Measurements from ENCODE around the gene PRKAB1. TPM values are rescaled to one million over a fixed set of nuclear protein-coding genes. Genes with fewer than 3 reads are reported as not detected.

The PRKAB1 gene
- total RNA-seq, 1 donor from 2014 or later: 22.7 TPM

DNA sequence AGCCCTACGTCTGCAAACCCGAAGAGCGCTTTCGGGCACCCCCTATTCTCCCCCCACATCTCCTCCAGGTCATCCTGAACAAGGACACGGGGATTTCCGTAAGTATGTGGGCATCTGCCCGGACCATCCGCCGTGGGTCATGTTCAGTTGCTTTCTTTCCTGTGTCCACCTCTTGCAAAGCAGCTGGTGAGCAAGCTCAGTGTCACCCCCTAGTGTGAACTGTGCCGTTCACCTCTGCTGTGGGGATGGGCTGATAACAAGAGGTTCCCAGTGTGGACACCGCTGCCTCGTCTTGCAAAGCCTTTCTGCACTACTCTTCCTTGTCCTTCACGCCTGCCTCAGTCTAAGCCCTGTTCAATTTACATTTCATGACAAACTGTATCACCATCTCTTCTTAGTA lies 8.6 kb downstream of the PRKAB1 start:
- DNase-seq (ENCODE audit: low read depth): no peak
- H3K27ac Mint-ChIP-seq (ENCODE audit: unreplicated experiment): no peak overlapping the region
- H3K79me2 ChIP-seq (ENCODE audit: insufficient read depth, low read length): peaks cover 2% of the 10 kb centered on the region
- no peak overlapping the region for H3K9ac ChIP-seq (ENCODE audit: low read length)
- H3K4me3 ChIP-seq (ENCODE audit: insufficient read depth, low read depth, low read length): no peak overlapping the region
- H3K36me3 Mint-ChIP-seq (ENCODE audit: low read depth, unreplicated experiment): peaks cover 25% of the 10 kb centered on the region
- TF ChIP-seq, protein P1, sequence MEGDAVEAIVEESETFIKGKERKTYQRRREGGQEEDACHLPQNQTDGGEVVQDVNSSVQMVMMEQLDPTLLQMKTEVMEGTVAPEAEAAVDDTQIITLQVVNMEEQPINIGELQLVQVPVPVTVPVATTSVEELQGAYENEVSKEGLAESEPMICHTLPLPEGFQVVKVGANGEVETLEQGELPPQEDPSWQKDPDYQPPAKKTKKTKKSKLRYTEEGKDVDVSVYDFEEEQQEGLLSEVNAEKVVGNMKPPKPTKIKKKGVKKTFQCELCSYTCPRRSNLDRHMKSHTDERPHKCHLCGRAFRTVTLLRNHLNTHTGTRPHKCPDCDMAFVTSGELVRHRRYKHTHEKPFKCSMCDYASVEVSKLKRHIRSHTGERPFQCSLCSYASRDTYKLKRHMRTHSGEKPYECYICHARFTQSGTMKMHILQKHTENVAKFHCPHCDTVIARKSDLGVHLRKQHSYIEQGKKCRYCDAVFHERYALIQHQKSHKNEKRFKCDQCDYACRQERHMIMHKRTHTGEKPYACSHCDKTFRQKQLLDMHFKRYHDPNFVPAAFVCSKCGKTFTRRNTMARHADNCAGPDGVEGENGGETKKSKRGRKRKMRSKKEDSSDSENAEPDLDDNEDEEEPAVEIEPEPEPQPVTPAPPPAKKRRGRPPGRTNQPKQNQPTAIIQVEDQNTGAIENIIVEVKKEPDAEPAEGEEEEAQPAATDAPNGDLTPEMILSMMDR (IDR thresholded peaks at IDR 0.05; ENCODE audit: insufficient read depth, low read depth, low read length): no peak
- TF ChIP-seq EZH2 (IDR thresholded peaks at IDR 0.05; ENCODE audit: insufficient read depth, low read length): no peak
- no peak overlapping the region for H2AFZ ChIP-seq (ENCODE audit: low read depth, low read length)
- no peaks in the 10 kb centered on the region for H3K27me3 ChIP-seq (ENCODE audit: insufficient read depth, low read length)
- H3K4me1 ChIP-seq (ENCODE audit: insufficient read depth, low read length): no peaks in the 10 kb centered on the region
- H3K9me3 ChIP-seq (ENCODE audit: insufficient read depth, low read depth, low read length): no peaks in the 10 kb centered on the region
- H3K4me1 Mint-ChIP-seq (ENCODE audit: low read depth, unreplicated experiment): no peaks in the 10 kb centered on the region
- H4K20me1 ChIP-seq (ENCODE audit: insufficient read depth, low read length): peaks cover 17% of the 10 kb centered on the region
- peaks cover 68% of the 10 kb centered on the region for H3K36me3 ChIP-seq (ENCODE audit: insufficient read depth, low read length)
- H3K27me3 Mint-ChIP-seq (ENCODE audit: low read depth, unreplicated experiment): no peaks in the 10 kb centered on the region
- no peaks in the 10 kb centered on the region for H3K9me3 Mint-ChIP-seq (ENCODE audit: unreplicated experiment)
- no peak overlapping the region for H3K4me2 ChIP-seq (ENCODE audit: low read length)
- H3K4me3 Mint-ChIP-seq (ENCODE audit: unreplicated experiment): no peak overlapping the region
- no peak overlapping the region for H3K27ac ChIP-seq (ENCODE audit: low read depth, low read length)
- FAIRE-seq: no peak

DNA sequence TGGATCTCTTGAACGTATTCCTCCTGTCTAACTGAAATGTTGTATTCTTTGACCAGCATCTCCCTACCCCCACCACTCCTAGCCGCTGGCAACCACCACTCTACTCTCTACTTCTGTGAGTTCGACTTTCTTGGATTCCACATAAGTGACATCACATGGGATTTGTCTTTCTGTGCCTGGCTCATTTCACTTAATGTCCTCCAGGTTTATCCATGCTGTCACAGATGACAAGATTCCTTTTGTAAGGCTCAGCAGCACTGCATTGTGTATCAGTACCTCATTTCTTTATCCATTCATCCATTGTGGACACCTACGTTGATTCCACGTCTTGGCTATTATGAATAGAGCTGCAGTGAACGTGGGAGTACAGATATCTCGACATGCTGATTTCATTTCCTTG lies 10.5 kb downstream of the PRKAB1 start:
- Histone ChIP-seq H3K4me2 (ENCODE audit: low read length) (no peak overlapping the region), H2AFZ (ENCODE audit: low read depth, low read length) (no peak overlapping the region), H3K27ac (ENCODE audit: low read depth, low read length) (no peak overlapping the region), H3K9me3 (ENCODE audit: insufficient read depth, low read depth, low read length) (no peaks in the 10 kb centered on the region), H3K4me3 (ENCODE audit: insufficient read depth, low read depth, low read length) (no peak overlapping the region), H3K27me3 (ENCODE audit: insufficient read depth, low read length) (no peaks in the 10 kb centered on the region), H4K20me1 (ENCODE audit: insufficient read depth, low read length) (peaks cover 15% of the 10 kb centered on the region), H3K9ac (ENCODE audit: low read length) (no peak overlapping the region), H3K4me1 (ENCODE audit: insufficient read depth, low read length) (peaks cover 5% of the 10 kb centered on the region), H3K79me2 (ENCODE audit: insufficient read depth, low read length) (no peaks in the 10 kb centered on the region), H3K36me3 (ENCODE audit: insufficient read depth, low read length) (peaks cover 63% of the 10 kb centered on the region)
- DNase-seq (ENCODE audit: low read depth) (peak; percentile 62), FAIRE-seq (no peak)
- Mint-ChIP-seq H3K27me3 (ENCODE audit: low read depth, unreplicated experiment) (no peaks in the 10 kb centered on the region), H3K4me3 (ENCODE audit: unreplicated experiment) (no peak overlapping the region), H3K9me3 (ENCODE audit: unreplicated experiment) (peaks cover 2% of the 10 kb centered on the region), H3K4me1 (ENCODE audit: low read depth, unreplicated experiment) (no peaks in the 10 kb centered on the region), H3K36me3 (ENCODE audit: low read depth, unreplicated experiment) (peaks cover 28% of the 10 kb centered on the region), H3K27ac (ENCODE audit: unreplicated experiment) (no peak overlapping the region)
- TF ChIP-seq, protein P1 (IDR thresholded peaks at IDR 0.05; ENCODE audit: insufficient read depth, low read depth, low read length): no peak
- TF ChIP-seq EZH2 (IDR thresholded peaks at IDR 0.05; ENCODE audit: insufficient read depth, low read length): no peak

DNA sequence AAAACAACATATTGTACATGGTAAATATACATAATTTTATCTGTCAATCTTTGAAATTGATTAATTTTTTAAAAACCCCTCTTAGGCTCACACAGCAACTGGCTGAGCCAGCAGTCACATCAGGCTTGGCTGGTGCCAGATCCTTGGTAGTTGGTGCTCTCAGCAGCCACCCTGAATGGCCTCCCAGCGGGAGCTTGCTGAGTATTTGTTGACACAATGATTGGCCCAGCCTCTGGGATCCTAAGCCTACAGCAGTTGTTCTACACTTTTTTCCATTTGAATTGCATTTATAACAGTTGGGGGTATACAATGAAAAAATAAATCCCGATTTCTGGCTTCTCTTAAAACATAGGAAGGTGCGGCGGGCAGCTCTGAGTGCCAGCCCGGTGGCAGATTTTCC lies 11.1 kb downstream of the PRKAB1 start:
- no peak for FAIRE-seq
- TF ChIP-seq EZH2 (IDR thresholded peaks at IDR 0.05; ENCODE audit: insufficient read depth, low read length): no peak
- TF ChIP-seq, protein P1 (IDR thresholded peaks at IDR 0.05; ENCODE audit: insufficient read depth, low read depth, low read length): no peak
- no peak overlapping the region for H3K4me3 ChIP-seq (ENCODE audit: insufficient read depth, low read depth, low read length)
- Mint-ChIP-seq H3K27me3 (ENCODE audit: low read depth, unreplicated experiment) (no peaks in the 10 kb centered on the region), H3K4me1 (ENCODE audit: low read depth, unreplicated experiment) (no peaks in the 10 kb centered on the region), H3K36me3 (ENCODE audit: low read depth, unreplicated experiment) (peaks cover 23% of the 10 kb centered on the region), H3K27ac (ENCODE audit: unreplicated experiment) (no peak overlapping the region), H3K4me3 (ENCODE audit: unreplicated experiment) (peak overlapping the region; percentile 12), H3K9me3 (ENCODE audit: unreplicated experiment) (peaks cover 2% of the 10 kb centered on the region)
- H3K79me2 ChIP-seq (ENCODE audit: insufficient read depth, low read length): no peaks in the 10 kb centered on the region
- no peak overlapping the region for H2AFZ ChIP-seq (ENCODE audit: low read depth, low read length)
- no peaks in the 10 kb centered on the region for H3K9me3 ChIP-seq (ENCODE audit: insufficient read depth, low read depth, low read length)
- H3K27me3 ChIP-seq (ENCODE audit: insufficient read depth, low read length): no peaks in the 10 kb centered on the region
- H3K4me1 ChIP-seq (ENCODE audit: insufficient read depth, low read length): peaks cover 5% of the 10 kb centered on the region
- DNase-seq (ENCODE audit: low read depth): no peak
- peaks cover 59% of the 10 kb centered on the region for H3K36me3 ChIP-seq (ENCODE audit: insufficient read depth, low read length)
- H3K4me2 ChIP-seq (ENCODE audit: low read length): no peak overlapping the region
- H3K9ac ChIP-seq (ENCODE audit: low read length): no peak overlapping the region
- peaks cover 9% of the 10 kb centered on the region for H4K20me1 ChIP-seq (ENCODE audit: insufficient read depth, low read length)
- H3K27ac ChIP-seq (ENCODE audit: low read depth, low read length): no peak overlapping the region
